ENCODE measurements around the gene CSMD2. TPM values are rescaled to one million over a fixed set of nuclear protein-coding genes. Genes with fewer than 3 reads are reported as not detected.

Gene CSMD2
- total and polyA plus RNA-seq, 2 of the 8 experiments (the other 6 are each of a cell fraction or from before 2014, with no cell fraction given), result 7.0 to 14.7 TPM

- TF ChIP-seq CHD7 (IDR thresholded peaks at IDR 0.05; ENCODE audit: insufficient replicate concordance, low read length) (no peak), BACH1 (IDR thresholded peaks at IDR 0.05; ENCODE audit: low read length) (no peak), GTF2F1 (IDR thresholded peaks at IDR 0.05; ENCODE audit: borderline replicate concordance, low read depth, low read length) (no peak), KDM1A (IDR thresholded peaks at IDR 0.05; ENCODE audit: borderline replicate concordance, low read length) (no peak), SIN3A (conservative IDR thresholded peaks at IDR 0.05 in 1 of 2, IDR thresholded peaks at IDR 0.05 in 1 of 2; ENCODE audit: low read depth in 1 of 2, low read length in 2 of 2) (no peak), RXRA (IDR thresholded peaks at IDR 0.05; ENCODE audit: insufficient read depth, low read depth, low read length) (no peak), CHD1 (IDR thresholded peaks at IDR 0.05; ENCODE audit: low read depth, low read length) (no peak), CBX5 (IDR thresholded peaks at IDR 0.05; ENCODE audit: low read depth, low read length) (no peak), NRF1 (IDR thresholded peaks at IDR 0.05; ENCODE audit: low read depth, low read length) (no peak)
Measured at GRCh38 chr1:33867684-33868083, 297.3 kb downstream of the CSMD2 start (continued).
